Lower leg skin (tissue), 3 donors: ENCODE measurements around the gene IRF2.

Experiments used
- POLR2A ChIP-seq, 2 donors: fragments of 450-650 bp; IDR thresholded peaks; one replicate each; pipeline ENCODE4 v1.6.1; 2016 to 2017; ENCODE audit warnings: antibody characterized with exemption in 2 of 2, mild to moderate bottlenecking in 1 of 2, moderate library complexity in 1 of 2
- TF ChIP-seq, protein P1 (sequence below), 3 donors: fragments of 450-650 bp; IDR thresholded peaks; one replicate each; pipeline ENCODE4 v1.5.1; 2016; ENCODE audit warnings: antibody characterized with exemption in 3 of 3, mild to moderate bottlenecking in 3 of 3, moderate library complexity in 2 of 3

DNA sequence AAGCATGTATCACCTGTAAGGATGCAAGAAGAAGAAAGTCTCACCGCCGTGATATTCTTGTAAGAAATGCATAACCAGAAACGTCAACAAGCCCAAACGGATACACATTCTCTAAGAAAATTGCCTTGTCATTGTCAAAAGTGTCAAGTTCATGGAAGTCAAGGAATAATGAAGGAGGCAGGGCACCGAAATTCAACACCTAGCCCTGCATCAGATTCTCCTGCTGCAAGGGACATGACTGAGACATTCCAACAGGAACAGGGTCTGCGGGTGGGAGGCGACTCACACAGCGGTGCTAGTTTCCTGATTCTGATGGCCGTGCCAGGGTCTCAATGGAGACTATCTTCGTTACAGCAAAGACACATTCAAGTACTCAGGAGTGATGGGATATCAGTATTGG is 26.7 kb downstream of the IRF2 start:
- TF ChIP-seq, protein P1, sequence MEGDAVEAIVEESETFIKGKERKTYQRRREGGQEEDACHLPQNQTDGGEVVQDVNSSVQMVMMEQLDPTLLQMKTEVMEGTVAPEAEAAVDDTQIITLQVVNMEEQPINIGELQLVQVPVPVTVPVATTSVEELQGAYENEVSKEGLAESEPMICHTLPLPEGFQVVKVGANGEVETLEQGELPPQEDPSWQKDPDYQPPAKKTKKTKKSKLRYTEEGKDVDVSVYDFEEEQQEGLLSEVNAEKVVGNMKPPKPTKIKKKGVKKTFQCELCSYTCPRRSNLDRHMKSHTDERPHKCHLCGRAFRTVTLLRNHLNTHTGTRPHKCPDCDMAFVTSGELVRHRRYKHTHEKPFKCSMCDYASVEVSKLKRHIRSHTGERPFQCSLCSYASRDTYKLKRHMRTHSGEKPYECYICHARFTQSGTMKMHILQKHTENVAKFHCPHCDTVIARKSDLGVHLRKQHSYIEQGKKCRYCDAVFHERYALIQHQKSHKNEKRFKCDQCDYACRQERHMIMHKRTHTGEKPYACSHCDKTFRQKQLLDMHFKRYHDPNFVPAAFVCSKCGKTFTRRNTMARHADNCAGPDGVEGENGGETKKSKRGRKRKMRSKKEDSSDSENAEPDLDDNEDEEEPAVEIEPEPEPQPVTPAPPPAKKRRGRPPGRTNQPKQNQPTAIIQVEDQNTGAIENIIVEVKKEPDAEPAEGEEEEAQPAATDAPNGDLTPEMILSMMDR (IDR thresholded peaks at IDR 0.05), result no peak
- TF ChIP-seq POLR2A (IDR thresholded peaks at IDR 0.05), result no peak
